Adrenal gland (tissue), 5 donors: ENCODE results near the gene SMIM34.
"Not testable (repeated sequence)": the region's sequence is repeated elsewhere in the genome, so short reads cannot be mapped to it uniquely, and the experiment has no call there.

Experiments
- POLR2A ChIP-seq, 2 donors: fragments of 450-650 bp; IDR thresholded peaks; one replicate each; pipeline ENCODE4 v1.6.1; 2017; ENCODE audit warnings: antibody characterized with exemption in 2 of 2, mild to moderate bottlenecking in 2 of 2, moderate library complexity in 1 of 2
- TF ChIP-seq, protein P1 (sequence below), 6 experiments: fragments of 450-650 bp in 4 of 6; fragments of 200-600 bp in 2 of 6; sonication (generic) in 1 of 6; IDR thresholded peaks; 1 replicate in 5 of 6; 2 replicates in 1 of 6; pipeline versions ENCODE4 v1.5.1 to v1.8.0; 2016 to 2021; ENCODE audit warnings: antibody characterized with exemption in 6 of 6, mild to moderate bottlenecking in 2 of 6, moderate library complexity in 1 of 6
- donor health status: DM: no; HTN: no; CAD: no.

- TF ChIP-seq, protein P1, sequence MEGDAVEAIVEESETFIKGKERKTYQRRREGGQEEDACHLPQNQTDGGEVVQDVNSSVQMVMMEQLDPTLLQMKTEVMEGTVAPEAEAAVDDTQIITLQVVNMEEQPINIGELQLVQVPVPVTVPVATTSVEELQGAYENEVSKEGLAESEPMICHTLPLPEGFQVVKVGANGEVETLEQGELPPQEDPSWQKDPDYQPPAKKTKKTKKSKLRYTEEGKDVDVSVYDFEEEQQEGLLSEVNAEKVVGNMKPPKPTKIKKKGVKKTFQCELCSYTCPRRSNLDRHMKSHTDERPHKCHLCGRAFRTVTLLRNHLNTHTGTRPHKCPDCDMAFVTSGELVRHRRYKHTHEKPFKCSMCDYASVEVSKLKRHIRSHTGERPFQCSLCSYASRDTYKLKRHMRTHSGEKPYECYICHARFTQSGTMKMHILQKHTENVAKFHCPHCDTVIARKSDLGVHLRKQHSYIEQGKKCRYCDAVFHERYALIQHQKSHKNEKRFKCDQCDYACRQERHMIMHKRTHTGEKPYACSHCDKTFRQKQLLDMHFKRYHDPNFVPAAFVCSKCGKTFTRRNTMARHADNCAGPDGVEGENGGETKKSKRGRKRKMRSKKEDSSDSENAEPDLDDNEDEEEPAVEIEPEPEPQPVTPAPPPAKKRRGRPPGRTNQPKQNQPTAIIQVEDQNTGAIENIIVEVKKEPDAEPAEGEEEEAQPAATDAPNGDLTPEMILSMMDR (IDR thresholded peaks at IDR 0.05), result not testable (repeated sequence)
- not testable (repeated sequence) for TF ChIP-seq POLR2A (IDR thresholded peaks at IDR 0.05)
These were observed 39.9 kb downstream of the SMIM34 start for GRCh38 chr21:34383724-34384415.
